SH-SY5Y (cell line): Measurements from ENCODE around the gene HPD.

ENCODE experiments used
- GATA2 ChIP-seq: IDR thresholded peaks from 2 replicates; pipeline ENCODE4 v1.6.1; 2011; ENCODE audit warnings: mild to moderate bottlenecking, low read depth, low read length
- GATA3 ChIP-seq: IDR thresholded peaks from 2 replicates; pipeline ENCODE4 v1.6.1; 2011; ENCODE audit warnings: low read depth, mild to moderate bottlenecking, low read length, moderate library complexity

HPD gene

DNA sequence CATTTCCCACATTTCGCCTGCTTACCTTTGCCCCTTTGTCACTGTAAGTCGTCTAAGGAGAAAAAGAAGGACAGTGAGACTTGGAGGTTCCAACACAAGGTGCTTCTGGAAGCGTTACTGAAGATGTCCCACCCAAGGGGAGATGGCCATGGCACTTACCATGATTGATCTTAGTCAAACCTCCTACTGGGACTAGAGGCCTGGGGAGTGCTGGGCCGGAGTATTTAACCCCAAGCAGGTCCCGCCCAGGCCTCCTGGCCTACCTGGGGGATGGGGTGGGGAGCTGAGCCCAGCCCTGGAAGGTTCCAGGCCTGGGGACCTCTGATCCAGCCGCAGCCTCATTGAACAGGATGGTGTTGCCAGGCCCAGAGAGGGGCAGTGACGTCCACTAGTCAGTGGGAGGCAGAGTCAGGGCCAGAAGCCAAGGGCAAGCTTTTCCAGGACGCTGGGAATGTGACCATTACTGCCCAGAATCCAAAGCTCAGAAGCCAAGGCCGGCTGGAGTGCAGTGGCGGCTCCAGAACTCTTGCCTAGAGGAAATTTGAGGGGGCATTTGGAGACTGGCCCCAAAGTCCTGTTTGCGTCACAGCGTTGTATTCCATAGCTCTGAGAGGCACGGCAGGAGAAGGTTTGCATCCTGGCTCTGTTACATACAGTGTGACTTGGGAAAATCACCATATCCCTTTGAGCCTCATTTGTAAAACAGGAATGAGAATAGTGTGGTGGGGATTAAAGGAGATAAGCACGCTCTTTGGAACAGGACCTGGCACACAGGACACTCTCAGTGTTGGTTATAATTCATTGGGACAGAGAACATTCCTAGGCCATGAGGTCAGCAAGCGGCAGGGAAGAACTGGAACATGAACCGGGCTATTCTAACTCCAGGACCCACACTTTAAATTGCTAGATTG is at the start of gene HPD:
Gene HPD (minus strand): TSS at position 198 of the 911 bp plus-strand sequence. CDS start 36 bp downstream, at position 162.
- TF ChIP-seq GATA2 (no peak), GATA3 (no peak)

DNA sequence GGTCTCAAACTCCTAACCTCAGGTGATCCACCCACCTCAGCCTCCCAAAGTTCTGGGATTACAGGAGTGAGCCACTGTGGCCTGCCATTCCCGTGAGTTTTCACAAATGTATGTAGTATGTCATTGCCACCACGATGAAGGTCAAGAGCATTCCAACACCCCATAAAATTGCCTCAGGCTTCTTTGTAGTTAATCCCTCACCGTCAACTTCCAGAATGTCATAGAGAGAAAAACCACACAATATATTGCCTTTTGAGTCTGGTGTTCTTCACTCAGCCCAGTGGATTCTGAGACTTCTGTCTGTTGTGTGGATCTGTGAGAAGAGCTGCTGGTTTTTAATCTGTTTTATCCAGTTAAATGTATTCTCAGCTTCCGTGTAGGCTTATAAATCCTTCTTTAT is 47.1 kb upstream of the HPD start:
- TF ChIP-seq GATA3 (no peak), GATA2 (no peak)

DNA sequence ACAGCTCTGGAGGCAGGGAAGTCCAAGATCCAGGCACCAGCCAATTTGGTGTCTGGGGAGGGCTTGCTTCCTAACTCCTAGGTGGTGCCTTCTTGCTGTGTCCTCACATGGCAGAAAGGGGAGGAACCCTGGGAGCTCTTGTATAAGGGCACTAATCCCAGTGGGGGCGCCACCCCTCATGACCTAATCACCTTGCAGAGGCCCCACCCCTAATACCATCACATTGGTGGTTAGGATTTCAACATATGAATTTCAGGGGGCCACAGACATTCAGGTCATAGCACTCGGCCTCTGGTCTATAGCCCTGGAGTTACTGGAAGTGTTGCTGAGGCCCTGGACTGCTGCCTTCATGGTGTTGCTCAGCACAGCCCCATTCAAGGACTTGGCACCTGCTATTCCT is 44.5 kb upstream of the HPD start:
- TF ChIP-seq GATA3 (no peak), GATA2 (no peak)

DNA sequence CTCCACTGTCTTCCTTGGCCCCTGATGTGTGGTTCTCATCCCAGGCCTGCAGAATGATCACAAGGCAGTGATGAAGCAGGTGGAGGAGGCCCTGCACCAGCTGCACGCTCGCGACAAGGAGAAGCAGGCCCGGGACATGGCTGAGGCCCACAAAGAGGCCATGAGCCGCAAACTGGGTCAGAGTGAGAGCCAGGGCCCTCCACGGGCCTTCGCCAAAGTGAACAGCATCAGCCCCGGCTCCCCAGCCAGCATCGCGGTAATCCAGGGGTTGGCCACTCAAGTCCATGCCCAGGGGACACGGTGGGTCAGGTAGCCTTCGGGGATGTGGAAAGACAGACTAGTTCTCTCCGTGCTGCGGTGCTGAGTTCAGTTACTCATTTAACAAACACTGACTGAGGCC is 40.9 kb upstream of the HPD start:
- TF ChIP-seq GATA2: no peak
- TF ChIP-seq GATA3: no peak

DNA sequence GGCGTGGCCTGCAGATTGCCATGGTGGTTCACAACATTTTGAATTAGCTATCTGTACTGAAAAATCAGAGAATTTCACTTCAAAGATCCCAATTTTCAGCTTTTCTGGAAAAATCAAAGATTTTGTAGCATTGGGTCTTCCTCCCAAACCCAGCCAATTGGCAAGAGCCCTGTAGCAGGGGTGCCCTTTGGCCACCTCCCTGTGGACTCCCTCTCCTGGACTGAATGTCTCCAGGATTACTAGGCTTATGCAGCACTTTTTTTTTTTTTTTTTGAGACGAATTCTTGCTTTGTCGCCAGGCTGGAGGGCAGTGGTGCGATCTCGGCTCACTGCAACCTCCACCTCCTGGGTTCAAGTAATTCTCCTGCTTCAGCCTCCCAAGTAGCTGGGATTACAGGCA is 39.6 kb upstream of the HPD start:
- TF ChIP-seq GATA2: no peak
- TF ChIP-seq GATA3: no peak

DNA sequence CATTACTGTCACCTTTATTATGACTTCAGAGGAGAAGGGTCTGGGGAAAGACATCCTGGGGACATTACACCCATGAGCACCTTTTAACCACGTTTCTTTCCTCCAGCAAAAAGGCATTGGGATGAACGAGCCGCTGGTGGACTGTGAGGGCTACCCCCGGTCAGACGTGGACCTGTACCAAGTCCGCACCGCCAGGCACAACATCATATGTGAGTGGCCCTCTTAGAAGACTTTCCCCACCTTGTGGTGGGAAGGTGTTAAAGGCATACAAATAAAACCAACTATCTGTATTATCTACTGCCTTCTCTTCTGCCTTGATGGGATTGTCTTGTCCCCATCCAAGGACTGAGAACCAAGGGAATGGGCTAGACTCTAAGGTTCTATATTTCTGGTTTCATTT is 36.0 kb upstream of the HPD start:
- TF ChIP-seq GATA3 (no peak), GATA2 (no peak)

DNA sequence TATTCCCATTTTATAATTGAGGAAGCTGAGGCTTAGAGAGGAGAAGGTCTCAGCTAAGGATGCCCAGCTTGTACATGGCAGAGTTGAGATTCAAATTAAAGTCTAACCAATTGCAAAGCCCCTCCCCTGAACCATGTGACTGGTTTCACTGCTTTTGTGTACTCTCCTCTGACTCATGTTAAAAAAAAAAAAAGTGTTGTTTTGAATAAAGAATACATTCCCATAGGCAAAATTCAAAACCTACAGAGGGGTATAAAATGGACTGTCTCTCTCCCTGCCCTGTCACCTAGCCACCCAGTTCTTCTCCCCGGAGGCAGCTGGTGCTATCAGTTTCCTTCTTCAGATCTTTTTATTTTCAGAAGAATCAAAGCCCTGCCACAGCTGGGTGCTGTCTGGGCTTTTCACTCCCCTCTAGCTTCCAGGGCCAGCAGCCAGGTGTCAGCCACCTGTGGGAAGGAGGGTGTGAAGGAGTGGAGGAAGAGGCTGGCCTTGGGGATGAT is 35.4 kb upstream of the HPD start:
- no peak for TF ChIP-seq GATA2

DNA sequence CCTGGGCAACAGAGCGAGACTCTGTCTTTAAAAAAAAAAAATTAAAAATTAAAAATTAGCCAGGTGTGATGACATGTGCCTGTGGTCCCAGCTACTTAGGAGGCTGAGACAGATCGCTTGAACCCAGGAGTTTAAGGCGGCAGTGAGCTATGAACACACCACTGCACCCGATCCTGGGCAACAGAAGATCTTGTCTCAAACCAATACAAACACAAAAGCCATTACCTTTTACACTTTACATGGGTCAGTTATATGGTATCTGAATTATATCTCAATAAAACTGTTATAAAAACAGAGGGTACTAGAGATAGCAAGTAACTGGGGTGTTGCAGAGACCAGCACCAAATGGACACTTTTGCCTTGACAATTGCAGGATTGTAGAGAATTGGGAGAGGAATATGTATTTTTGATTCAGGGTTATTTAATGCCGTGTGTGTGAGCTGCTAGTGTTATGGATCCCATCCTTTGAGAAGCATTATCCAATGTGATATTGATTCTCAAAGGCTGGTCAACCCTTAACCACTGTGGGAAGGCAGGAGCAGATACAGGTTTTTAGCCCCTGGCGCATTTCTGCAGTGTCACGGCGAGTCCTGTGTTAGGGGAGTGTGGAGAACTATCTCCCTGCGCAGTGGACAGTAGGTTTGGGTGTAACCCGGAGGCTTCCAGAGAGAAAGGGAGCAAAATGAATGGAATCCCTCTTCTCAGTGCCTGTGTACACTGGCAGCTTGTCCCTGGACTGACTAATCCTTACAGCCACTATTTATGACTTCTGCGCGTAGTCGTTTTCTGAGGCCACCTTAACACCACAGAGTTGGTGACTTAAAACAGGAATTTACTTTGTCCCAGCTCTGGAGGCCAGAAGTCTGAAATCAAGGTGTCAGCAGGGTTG is 34.3 kb upstream of the HPD start:
- no peak for TF ChIP-seq GATA2
- TF ChIP-seq GATA3: no peak

DNA sequence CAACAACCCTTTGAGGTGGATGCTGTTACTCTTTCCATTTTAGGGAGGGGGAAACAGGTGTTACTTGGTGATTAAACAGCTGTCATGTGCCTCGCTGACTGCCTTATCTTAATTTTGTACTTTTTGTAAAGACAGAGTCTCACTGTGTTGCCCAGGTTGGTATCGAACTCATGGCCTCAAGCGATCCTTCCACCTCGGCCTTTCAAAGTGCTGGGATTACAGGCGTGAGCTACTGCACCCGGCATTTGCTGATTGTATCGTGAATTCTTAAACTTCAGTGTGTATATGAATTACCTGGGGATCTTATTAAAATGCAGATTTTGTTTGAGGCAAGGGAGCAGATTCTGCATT is 30.6 kb upstream of the HPD start:
- no peak for TF ChIP-seq GATA2
- no peak for TF ChIP-seq GATA3

DNA sequence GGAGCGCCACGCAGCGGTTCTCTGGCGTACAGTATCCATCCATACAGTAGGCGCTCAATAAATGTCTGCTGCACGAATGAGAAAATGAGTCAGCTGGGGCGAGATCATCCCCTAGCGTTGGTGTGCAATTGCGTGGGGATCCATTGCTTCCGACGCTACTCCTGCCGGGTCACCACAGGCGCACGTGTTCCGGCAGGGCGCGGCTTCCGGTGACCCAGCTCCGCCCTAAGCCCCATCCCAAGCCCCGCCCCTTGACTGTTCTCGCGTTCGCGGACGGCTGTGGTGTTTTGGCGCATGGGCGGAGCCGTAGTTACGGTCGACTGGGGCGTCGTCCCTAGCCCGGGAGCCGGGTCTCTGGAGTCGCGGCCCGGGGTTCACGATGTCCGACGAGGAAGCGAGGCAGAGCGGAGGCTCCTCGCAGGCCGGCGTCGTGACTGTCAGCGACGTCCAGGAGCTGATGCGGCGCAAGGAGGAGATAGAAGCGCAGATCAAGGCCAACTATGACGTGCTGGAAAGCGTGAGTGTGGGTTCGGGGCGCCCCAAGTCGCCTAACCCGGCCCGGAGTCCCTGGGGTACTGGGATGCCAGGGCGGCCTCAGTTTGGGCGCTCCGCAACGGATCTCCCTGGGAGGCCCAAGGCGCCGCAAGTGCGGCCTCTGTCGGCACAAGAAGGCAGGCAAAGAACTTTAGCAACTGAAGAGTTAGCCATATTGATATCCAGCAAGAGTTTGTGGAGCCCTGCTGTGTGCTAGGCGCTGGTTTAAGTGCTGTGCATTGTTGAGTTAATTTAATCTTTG is 30.0 kb upstream of the HPD start, which contains the start of gene PSMD9:
Gene PSMD9 (plus strand): TSS at position 313 of the 796 bp plus-strand sequence. CDS start 67 bp downstream, at position 380.
- TF ChIP-seq GATA3 (no peak), GATA2 (no peak)

DNA sequence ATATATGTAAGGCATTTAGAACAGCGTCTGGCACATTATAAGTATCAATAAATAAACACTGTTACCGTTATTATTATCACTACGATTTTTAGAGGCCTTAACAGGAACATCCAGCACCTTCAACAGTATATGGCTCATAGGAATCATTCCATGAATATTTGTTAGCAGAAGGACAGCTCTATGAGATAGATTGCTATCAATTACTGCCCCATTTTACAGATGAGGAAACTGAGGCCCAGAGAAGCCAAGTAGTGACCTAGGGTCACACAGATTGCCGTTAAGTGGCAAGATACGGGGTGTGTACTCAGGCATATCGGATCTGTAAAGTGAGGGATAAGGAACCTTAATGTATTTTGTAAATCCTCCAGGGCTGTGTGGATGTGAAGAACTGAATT is 29.4 kb upstream of the HPD start:
- TF ChIP-seq GATA2 (peak; percentile 84), GATA3 (peak; percentile 62)

DNA sequence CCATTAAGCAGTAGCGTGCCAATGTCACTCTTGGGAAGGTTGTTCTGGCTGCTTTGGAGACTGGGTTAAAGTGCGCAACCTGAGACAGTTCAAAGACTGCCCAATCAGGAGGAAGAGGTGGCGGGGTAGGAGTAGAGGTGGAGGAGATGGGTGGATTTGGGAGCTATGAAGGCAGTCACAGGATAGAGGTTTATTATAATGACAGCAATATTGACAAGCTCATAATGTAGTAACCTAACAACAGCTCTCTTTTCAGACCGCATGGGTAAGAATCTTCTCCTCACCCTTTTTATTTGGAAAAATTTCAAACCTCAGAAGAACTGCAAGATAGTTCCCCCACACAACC is 24.6 kb upstream of the HPD start:
- TF ChIP-seq GATA2: no peak
- TF ChIP-seq GATA3: no peak

DNA sequence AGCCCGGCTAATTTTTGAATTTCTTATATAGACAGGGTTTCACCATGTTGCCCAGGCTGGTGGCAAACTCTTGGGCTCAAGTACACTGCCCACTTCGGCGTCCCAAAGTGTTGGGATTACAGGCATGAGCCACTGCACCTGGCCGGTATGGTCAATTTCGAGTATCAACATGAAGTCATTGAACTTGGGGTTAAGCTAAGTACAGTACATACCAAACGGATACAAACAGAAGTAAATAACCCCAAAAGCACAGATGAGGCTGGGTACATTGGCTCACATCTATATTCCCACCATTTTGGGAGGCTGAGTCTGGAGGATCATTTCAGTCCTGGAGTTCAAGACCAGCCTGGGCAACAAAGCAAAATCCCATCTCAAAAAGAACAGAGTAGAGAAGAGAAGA is 16.9 kb upstream of the HPD start:
- TF ChIP-seq GATA2: no peak

DNA sequence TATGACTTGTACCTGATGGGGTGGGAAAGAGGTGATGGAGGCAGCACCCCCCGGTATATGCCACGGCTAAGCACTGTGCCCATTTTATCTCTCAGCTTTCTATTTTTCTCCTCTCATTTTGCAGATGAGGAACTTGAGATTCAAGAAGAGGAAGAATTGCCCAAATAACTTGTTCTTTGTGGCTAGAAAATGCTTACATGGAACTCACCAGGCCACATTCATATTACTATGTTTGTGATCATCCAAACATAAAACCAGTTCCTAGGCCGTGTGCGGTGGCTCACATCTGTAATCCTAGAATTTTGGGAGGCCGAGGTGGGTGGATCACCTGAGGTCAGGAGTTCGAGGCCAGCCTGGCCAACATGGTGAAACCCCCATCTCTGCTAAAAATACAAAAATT is 15.4 kb upstream of the HPD start:
- TF ChIP-seq GATA3 (no peak), GATA2 (no peak)
